ENCODE results near the gene SOX8.

SOX8 gene

GRCh38 chr16:988471-989353 is 7.1 kb downstream of the SOX8 start:
- Histone ChIP-seq H3K27ac (ENCODE audit: low read depth, low read length) (no peak overlapping the region), H3K27me3 (ENCODE audit: insufficient read depth, low read length) (peaks cover 6% of the 10 kb centered on the region), H3K4me1 (ENCODE audit: insufficient read depth, low read length) (no peaks in the 10 kb centered on the region), H3K9me3 (ENCODE audit: insufficient read depth, low read depth, low read length) (no peaks in the 10 kb centered on the region), H3K9ac (ENCODE audit: low read depth, low read length) (no peak overlapping the region), H3K4me3 (ENCODE audit: low read length) (no peak overlapping the region), H3K36me3 (ENCODE audit: insufficient read depth, low read length) (0 out of 2 replicates have a peak, but pooled peaks cover 4% of the 10 kb centered on the region)
- 87% methylated on average over 35 of the region's 35 CpGs for WGBS

- Histone ChIP-seq H3K4me3 (ENCODE audit: low read length) (no peak overlapping the region), H3K27ac (ENCODE audit: low read depth, low read length) (no peak overlapping the region), H3K36me3 (ENCODE audit: insufficient read depth, low read length) (0 out of 2 replicates have a peak, but pooled peaks cover 4% of the 10 kb centered on the region), H3K9ac (ENCODE audit: low read depth, low read length) (no peak overlapping the region), H3K27me3 (ENCODE audit: insufficient read depth, low read length) (no peaks in the 10 kb centered on the region), H3K9me3 (ENCODE audit: insufficient read depth, low read depth, low read length) (peaks cover 1% of the 10 kb centered on the region), H3K4me1 (ENCODE audit: insufficient read depth, low read length) (no peaks in the 10 kb centered on the region)
- WGBS: 87% methylated on average over 11 of the region's 11 CpGs
Observed at GRCh38 chr16:989354-989814, 7.8 kb downstream of the SOX8 start.

DNA sequence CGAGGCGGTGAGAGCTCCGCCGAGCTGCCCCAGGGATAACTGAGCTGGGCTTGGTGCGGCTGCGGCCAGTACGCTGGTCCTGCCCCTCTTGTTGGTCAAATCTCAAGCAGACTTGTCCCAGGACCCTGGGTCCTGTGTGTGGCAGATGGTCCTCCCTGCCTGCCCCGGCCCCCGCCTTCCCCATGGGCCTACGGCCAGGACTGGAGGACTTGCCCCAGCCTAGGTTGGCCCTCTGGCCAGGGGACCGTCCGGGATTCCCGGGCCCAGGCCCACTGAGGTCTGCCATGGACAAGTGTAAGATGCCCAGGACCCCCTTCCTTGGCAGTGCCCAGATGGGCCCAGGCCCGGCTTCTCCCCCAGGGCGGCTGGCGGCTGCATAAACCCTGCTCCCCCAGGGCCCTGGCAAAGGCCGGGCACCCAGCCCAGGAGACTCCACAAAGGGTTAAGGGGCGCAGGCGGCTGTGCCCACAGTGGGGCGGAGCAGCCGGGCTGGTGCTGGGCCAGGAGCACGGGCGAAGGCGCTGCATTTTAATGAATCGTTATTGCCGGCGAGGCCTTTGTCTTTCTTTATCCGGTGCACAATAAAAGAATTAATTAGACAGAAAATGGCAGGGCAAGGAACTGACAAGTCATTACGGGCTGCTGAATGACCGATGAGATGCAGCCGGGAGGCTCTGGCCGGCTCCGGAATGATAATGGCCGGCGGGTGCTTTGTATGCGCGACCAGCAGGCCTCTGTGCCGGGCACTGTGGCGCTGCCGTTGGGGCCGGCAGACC is 9.1 kb downstream of the SOX8 start:
- Histone ChIP-seq H3K27me3 (ENCODE audit: insufficient read depth, low read length) (no peaks in the 10 kb centered on the region), H3K9me3 (ENCODE audit: insufficient read depth, low read depth, low read length) (peaks cover 14% of the 10 kb centered on the region), H3K36me3 (ENCODE audit: insufficient read depth, low read length) (0 out of 2 replicates have a peak, but pooled peaks cover 4% of the 10 kb centered on the region), H3K4me1 (ENCODE audit: insufficient read depth, low read length) (no peaks in the 10 kb centered on the region), H3K9ac (ENCODE audit: low read depth, low read length) (no peak overlapping the region), H3K27ac (ENCODE audit: low read depth, low read length) (no peak overlapping the region), H3K4me3 (ENCODE audit: low read length) (no peak overlapping the region)
- WGBS: 89% methylated on average over 41 of the region's 41 CpGs

GRCh38 chr16:991345-991744 is 9.8 kb downstream of the SOX8 start:
- Histone ChIP-seq H3K9ac (ENCODE audit: low read depth, low read length) (no peak overlapping the region), H3K4me3 (ENCODE audit: low read length) (no peak overlapping the region), H3K27me3 (ENCODE audit: insufficient read depth, low read length) (no peaks in the 10 kb centered on the region), H3K9me3 (ENCODE audit: insufficient read depth, low read depth, low read length) (peaks cover 21% of the 10 kb centered on the region), H3K4me1 (ENCODE audit: insufficient read depth, low read length) (no peaks in the 10 kb centered on the region), H3K27ac (ENCODE audit: low read depth, low read length) (no peak overlapping the region), H3K36me3 (ENCODE audit: insufficient read depth, low read length) (0 out of 2 replicates have a peak, but pooled peaks cover 1% of the 10 kb centered on the region)
- 90% methylated on average over 5 of the region's 11 CpGs for WGBS

- Histone ChIP-seq H3K4me3 (ENCODE audit: low read length) (no peak overlapping the region), H3K4me1 (ENCODE audit: insufficient read depth, low read length) (no peaks in the 10 kb centered on the region), H3K27ac (ENCODE audit: low read depth, low read length) (no peak overlapping the region), H3K9ac (ENCODE audit: low read depth, low read length) (no peak overlapping the region), H3K27me3 (ENCODE audit: insufficient read depth, low read length) (no peaks in the 10 kb centered on the region), H3K9me3 (ENCODE audit: insufficient read depth, low read depth, low read length) (peaks cover 21% of the 10 kb centered on the region), H3K36me3 (ENCODE audit: insufficient read depth, low read length) (no peaks in the 10 kb centered on the region)
- 68% methylated on average over 9 of the region's 9 CpGs for WGBS
Observed at GRCh38 chr16:991773-992172, 10.2 kb downstream of the SOX8 start.

- Histone ChIP-seq H3K9me3 (ENCODE audit: insufficient read depth, low read depth, low read length) (peaks cover 21% of the 10 kb centered on the region), H3K9ac (ENCODE audit: low read depth, low read length) (no peak overlapping the region), H3K4me3 (ENCODE audit: low read length) (no peak overlapping the region), H3K36me3 (ENCODE audit: insufficient read depth, low read length) (no peaks in the 10 kb centered on the region), H3K4me1 (ENCODE audit: insufficient read depth, low read length) (no peaks in the 10 kb centered on the region), H3K27ac (ENCODE audit: low read depth, low read length) (no peak overlapping the region), H3K27me3 (ENCODE audit: insufficient read depth, low read length) (no peaks in the 10 kb centered on the region)
- 86% methylated on average over 3 of the region's 3 CpGs for WGBS
Observed at GRCh38 chr16:993731-994130, 12.2 kb downstream of the SOX8 start.

DNA sequence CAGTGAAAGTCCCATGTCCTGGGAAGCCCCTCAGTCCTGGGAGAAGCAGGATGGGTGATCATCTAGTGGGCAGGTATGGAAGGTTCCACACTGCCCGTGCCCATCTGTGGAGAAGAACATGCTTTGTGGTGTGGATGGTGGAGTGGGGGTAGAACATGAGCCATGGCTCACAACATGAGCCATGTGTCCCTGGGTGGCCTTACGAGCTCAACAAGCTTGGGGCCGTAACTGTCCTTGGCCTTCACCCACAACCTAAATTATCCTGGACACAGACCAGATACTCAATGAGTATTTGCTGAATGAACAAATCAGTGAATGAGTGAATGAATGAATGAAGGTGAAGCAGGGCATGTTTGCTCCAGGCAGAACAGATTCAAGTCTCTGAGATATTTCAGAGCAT is 13.5 kb downstream of the SOX8 start:
- Histone ChIP-seq H3K9me3 (ENCODE audit: insufficient read depth, low read depth, low read length) (peaks cover 21% of the 10 kb centered on the region), H3K36me3 (ENCODE audit: insufficient read depth, low read length) (no peaks in the 10 kb centered on the region), H3K27me3 (ENCODE audit: insufficient read depth, low read length) (no peaks in the 10 kb centered on the region), H3K4me3 (ENCODE audit: low read length) (no peak overlapping the region), H3K4me1 (ENCODE audit: insufficient read depth, low read length) (no peaks in the 10 kb centered on the region), H3K27ac (ENCODE audit: low read depth, low read length) (no peak overlapping the region), H3K9ac (ENCODE audit: low read depth, low read length) (no peak overlapping the region)
- 84% methylated on average over 1 of the region's 3 CpGs for WGBS

DNA sequence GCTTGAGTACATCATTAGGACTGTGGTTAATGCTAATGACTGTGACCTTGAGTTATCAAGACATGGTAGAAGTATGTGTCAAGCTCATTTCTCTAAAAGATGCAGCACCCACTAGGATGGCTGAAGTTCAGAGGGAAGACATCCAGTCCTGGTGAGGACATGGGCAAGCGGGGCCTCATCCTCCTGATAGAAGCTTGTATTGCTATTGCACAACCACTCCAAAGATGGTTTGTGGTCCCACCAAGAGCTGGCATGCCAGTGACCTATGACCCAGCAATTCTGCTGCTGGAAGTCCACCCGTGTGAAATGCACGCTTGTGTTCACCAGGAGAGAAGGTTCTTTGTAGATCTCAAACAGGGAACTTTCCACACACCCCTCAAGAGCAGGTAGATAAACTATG is 14.2 kb downstream of the SOX8 start:
- H3K4me1 ChIP-seq (ENCODE audit: insufficient read depth, low read length): no peaks in the 10 kb centered on the region
- no peak overlapping the region for H3K9ac ChIP-seq (ENCODE audit: low read depth, low read length)
- peaks cover 21% of the 10 kb centered on the region for H3K9me3 ChIP-seq (ENCODE audit: insufficient read depth, low read depth, low read length)
- 94% methylated on average over 3 of the region's 3 CpGs for WGBS
- H3K4me3 ChIP-seq (ENCODE audit: low read length): no peak overlapping the region
- H3K36me3 ChIP-seq (ENCODE audit: insufficient read depth, low read length): no peaks in the 10 kb centered on the region
- no peaks in the 10 kb centered on the region for H3K27me3 ChIP-seq (ENCODE audit: insufficient read depth, low read length)
- no peak overlapping the region for H3K27ac ChIP-seq (ENCODE audit: low read depth, low read length)

DNA sequence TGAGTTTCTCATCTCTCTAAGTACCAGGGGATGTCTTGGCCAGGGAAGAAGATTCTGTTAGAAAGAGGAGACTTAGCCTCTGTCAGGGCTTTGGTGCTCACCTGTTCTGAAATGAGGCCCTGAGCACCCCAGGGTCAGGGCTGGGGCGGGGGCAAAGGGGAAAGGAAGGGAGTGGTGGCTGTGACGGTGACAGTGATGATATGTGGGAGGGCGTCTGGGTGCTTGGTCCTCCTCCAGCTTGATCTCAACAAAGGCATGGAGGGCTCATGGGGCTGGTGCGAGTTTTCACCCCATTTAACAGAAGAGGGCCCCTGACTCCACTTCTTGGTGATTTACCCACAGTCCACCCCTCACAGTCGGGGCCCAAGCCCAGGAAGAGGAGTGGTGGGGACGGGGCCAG is 15.1 kb downstream of the SOX8 start:
- H3K4me1 ChIP-seq (ENCODE audit: insufficient read depth, low read length): no peaks in the 10 kb centered on the region
- no peak overlapping the region for H3K27ac ChIP-seq (ENCODE audit: low read depth, low read length)
- H3K4me3 ChIP-seq (ENCODE audit: low read length): no peak overlapping the region
- no peaks in the 10 kb centered on the region for H3K36me3 ChIP-seq (ENCODE audit: insufficient read depth, low read length)
- H3K27me3 ChIP-seq (ENCODE audit: insufficient read depth, low read length): no peaks in the 10 kb centered on the region
- whole genome bisulfite sequencing: 68% methylated on average over 4 of the region's 6 CpGs
- no peak overlapping the region for H3K9ac ChIP-seq (ENCODE audit: low read depth, low read length)
- H3K9me3 ChIP-seq (ENCODE audit: insufficient read depth, low read depth, low read length): peaks cover 21% of the 10 kb centered on the region

DNA sequence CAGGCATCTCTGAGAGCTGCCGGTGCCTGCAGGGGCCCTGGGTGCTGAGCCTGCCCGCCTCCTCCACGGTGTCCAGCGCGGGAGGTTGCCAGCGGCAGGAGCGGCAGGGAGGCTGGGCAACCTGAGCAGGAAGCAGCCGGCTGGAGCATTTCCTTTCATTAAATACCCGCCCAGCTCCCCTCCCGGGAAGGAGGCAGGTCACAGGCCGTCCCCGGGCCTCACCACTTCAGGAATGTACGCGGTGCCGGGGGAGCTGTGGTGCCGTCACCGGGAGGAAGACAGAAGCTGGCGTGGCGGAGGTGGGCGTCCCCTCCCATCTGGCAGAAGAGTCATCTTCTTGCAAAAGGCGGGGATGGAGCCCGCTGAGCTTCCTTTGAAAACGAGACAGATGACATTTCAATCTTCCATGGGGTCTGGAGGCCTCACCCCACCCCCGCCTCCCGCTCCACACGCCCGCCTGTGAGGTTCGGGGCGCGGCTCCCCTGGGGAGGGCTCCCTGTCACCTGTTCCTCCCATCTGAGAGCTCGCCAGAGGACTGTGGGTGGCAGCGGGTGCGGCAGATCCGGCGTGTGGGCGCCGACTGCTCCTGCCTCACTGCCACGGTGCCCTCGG is 16.0 kb downstream of the SOX8 start:
- H3K27me3 ChIP-seq (ENCODE audit: insufficient read depth, low read length): no peaks in the 10 kb centered on the region
- no peaks in the 10 kb centered on the region for H3K4me1 ChIP-seq (ENCODE audit: insufficient read depth, low read length)
- H3K9me3 ChIP-seq (ENCODE audit: insufficient read depth, low read depth, low read length): peaks cover 21% of the 10 kb centered on the region
- H3K4me3 ChIP-seq (ENCODE audit: low read length): peak overlapping the region; percentile 28; the same call in 1 of the 2 replicates
- H3K27ac ChIP-seq (ENCODE audit: low read depth, low read length): peak overlapping the region; percentile 3; the same call in 1 of the 2 replicates
- WGBS: 20% methylated on average over 39 of the region's 39 CpGs
- no peaks in the 10 kb centered on the region for H3K36me3 ChIP-seq (ENCODE audit: insufficient read depth, low read length)
- H3K9ac ChIP-seq (ENCODE audit: low read depth, low read length): peak overlapping the region; percentile 14; the same call in 1 of the 2 replicates

DNA sequence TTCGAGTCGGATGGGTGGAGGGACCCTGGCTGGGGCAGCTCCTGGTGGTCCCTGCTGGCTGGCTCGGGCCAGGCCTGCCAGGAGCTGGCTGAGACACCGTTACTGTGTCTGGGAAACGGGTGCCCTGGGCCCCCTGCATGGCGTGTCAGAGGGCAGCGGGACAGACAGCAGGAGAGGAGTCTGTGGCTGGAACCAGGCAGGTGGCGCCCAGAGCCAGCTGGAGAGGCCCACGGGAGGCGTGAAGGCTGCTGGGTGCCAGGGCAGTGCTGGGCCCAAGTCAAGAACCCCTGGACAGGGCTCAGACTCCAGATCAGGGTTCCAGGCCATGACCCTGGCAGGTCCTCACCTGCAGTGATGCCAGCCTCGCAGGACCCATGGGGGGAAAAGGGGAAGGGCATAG is 16.6 kb downstream of the SOX8 start:
- Histone ChIP-seq H3K9me3 (ENCODE audit: insufficient read depth, low read depth, low read length) (peaks cover 21% of the 10 kb centered on the region), H3K9ac (ENCODE audit: low read depth, low read length) (no peak overlapping the region), H3K4me1 (ENCODE audit: insufficient read depth, low read length) (no peaks in the 10 kb centered on the region), H3K27me3 (ENCODE audit: insufficient read depth, low read length) (no peaks in the 10 kb centered on the region), H3K36me3 (ENCODE audit: insufficient read depth, low read length) (no peaks in the 10 kb centered on the region), H3K4me3 (ENCODE audit: low read length) (no peak overlapping the region), H3K27ac (ENCODE audit: low read depth, low read length) (no peak overlapping the region)
- WGBS: 86% methylated on average over 11 of the region's 11 CpGs

Data from HUES64 (cell line).